ENCODE data around the gene SH2D3C.

GRCh38 chr9:127796225-127796813 is 17.9 kb upstream of the SH2D3C start:
- TF ChIP-seq CTCF (IDR thresholded peaks at IDR 0.05; ENCODE audit: insufficient read depth, low read length, poor library complexity, severe bottlenecking), result no peak
- no peak for TF ChIP-seq EZH2phosphoT487 (conservative IDR thresholded peaks at IDR 0.05; ENCODE audit: low read length)

All from SU-DHL-6 (cell line).